GM12878 (cell line): ENCODE data around the gene ATN1. TPM values are rescaled to one million over a fixed set of nuclear protein-coding genes. Genes with fewer than 3 reads are reported as not detected.

Experiments
- ATAC-seq: fragments of 200-7000 bp; cut with Tn5 transposase; 3 replicates; pipeline ENCODE4 v1.9.1; 2020; ENCODE audit warnings: mild to moderate bottlenecking, moderate library complexity
- BruUV-seq: library from RNA; stranded (reverse); fragments of 400-500 nt; replicated peaks from 2 replicates; lab custom pipeline; 2021; lab: Mats Ljungman, UMichigan
- CTCF ChIA-PET: fragments of 300-600 bp; sonication (Branson Sonifier 250); formaldehyde crosslinking; extraction: SDS; loops from one replicate; lab custom pipeline; 2021; ENCODE audit warnings: inconsistent platforms; lab: Yijun Ruan, JAX
- POLR2A ChIA-PET: fragments of 350-600 bp; formaldehyde crosslinking; extraction: SDS; loops from one replicate; lab custom pipeline; 2021; ENCODE audit warnings: inconsistent platforms; lab: Charles Lee
- RAD21 ChIA-PET: fragments of 300-600 bp; sonication (Branson Sonifier 250); formaldehyde crosslinking; loops from one replicate; lab custom pipeline; 2023; ENCODE audit warnings: antibody characterized with exemption; ENCODE audit not compliant: unreplicated experiment; lab: Charles Lee
- SMC1A ChIA-PET: fragments of 300-600 bp; sonication (Branson Sonifier 250); formaldehyde crosslinking; loops from one replicate; lab custom pipeline; 2023; ENCODE audit not compliant: unreplicated experiment, uncharacterized antibody; lab: Charles Lee
- DNase-seq: peaks from one replicate; pipeline ENCODE4 v3.0.0-alpha.2; 2011; ENCODE audit warnings: low read depth, low spot score
- FAIRE-seq: peaks from 3 replicates; lab custom pipeline; 2011; peaks lifted over from hg19 to GRCh38; lab: Jason Lieb, UNC
- H2AFZ ChIP-seq: 2 replicates; pipeline ENCODE4 v1.6.0; 2011; ENCODE audit warnings: low read depth, low read length, control low read depth; ENCODE audit not compliant: control insufficient read depth
- H3K27ac ChIP-seq: 2 replicates; pipeline ENCODE4 v1.5.1; 2011; ENCODE audit warnings: control low read depth; ENCODE audit not compliant: control insufficient read depth, insufficient read depth
- H3K27me3 ChIP-seq, 2 experiments: replicated peaks in 1 of 2; 2 replicates each; pipeline versions ENCODE4 v1.6.0 to v1.6.1; 2011; ENCODE audit warnings: low read length in 1 of 2; ENCODE audit not compliant: control insufficient read depth in 2 of 2, insufficient read depth in 2 of 2
- H3K36me3 ChIP-seq, 2 experiments: 2 replicates each; pipeline ENCODE4 v1.5.1; 2011; ENCODE audit warnings: low read length in 1 of 2; ENCODE audit not compliant: control insufficient read depth in 2 of 2, insufficient read depth in 2 of 2
- H3K4me1 ChIP-seq: 2 replicates; pipeline ENCODE4 v1.6.1; 2011; ENCODE audit warnings: mild to moderate bottlenecking, low read length, moderate library complexity, mixed read lengths; ENCODE audit not compliant: control insufficient read depth, insufficient read depth
- H3K4me2 ChIP-seq: 2 replicates; pipeline ENCODE4 v1.6.0; 2011; ENCODE audit warnings: control low read depth; ENCODE audit not compliant: control insufficient read depth, insufficient read depth
- H3K4me3 ChIP-seq: fragments of 200-600 bp; sonication (generic); 2 replicates; pipeline ENCODE4 v1.5.1; 2016
- H3K79me2 ChIP-seq: 2 replicates; pipeline ENCODE4 v1.6.0; 2011; ENCODE audit warnings: low read length; ENCODE audit not compliant: control insufficient read depth, insufficient read depth
- H3K9ac ChIP-seq: 2 replicates; pipeline ENCODE4 v1.8.0; 2011; ENCODE audit warnings: low read length, control low read depth, mixed read lengths; ENCODE audit not compliant: control insufficient read depth, insufficient read depth
- H3K9me3 ChIP-seq: replicated peaks from 3 replicates; pipeline ENCODE4 v1.5.1; 2011; ENCODE audit warnings: mild to moderate bottlenecking, low read length; ENCODE audit not compliant: control insufficient read depth, insufficient read depth
- H4K20me1 ChIP-seq: 2 replicates; pipeline ENCODE4 v1.6.0; 2011; ENCODE audit not compliant: control insufficient read depth, insufficient read depth
- ATF2 ChIP-seq: IDR thresholded peaks from 2 replicates; pipeline ENCODE4 v1.6.1; 2012; ENCODE audit warnings: low read length, inconsistent platforms
- DPF2 ChIP-seq: fragments of 450-650 bp; IDR thresholded peaks from 2 replicates; pipeline ENCODE4 v1.6.1; 2017; ENCODE audit warnings: mild to moderate bottlenecking
- ELK1 ChIP-seq: IDR thresholded peaks from 2 replicates; pipeline ENCODE4 v1.6.1; 2012; ENCODE audit warnings: low read depth, low read length, improper control_type of control experiment
- IRF4 ChIP-seq: IDR thresholded peaks from 2 replicates; pipeline ENCODE4 v1.6.1; 2011; ENCODE audit warnings: low read depth, low read length
- KDM1A ChIP-seq: fragments of 200-600 bp; sonication (generic); IDR thresholded peaks from 2 replicates; pipeline ENCODE4 v1.6.1; 2016; ENCODE audit warnings: borderline replicate concordance
- LARP7 ChIP-seq: fragments of 450-650 bp; IDR thresholded peaks from 2 replicates; pipeline ENCODE4 v1.6.1; 2017; ENCODE audit warnings: mild to moderate bottlenecking
- MAX ChIP-seq: IDR thresholded peaks from 2 replicates; pipeline ENCODE4 v1.6.1; 2012; ENCODE audit warnings: low read depth, low read length, improper control_type of control experiment
- NR2C2 ChIP-seq: IDR thresholded peaks from 2 replicates; pipeline ENCODE4 v1.6.1; 2011; ENCODE audit warnings: borderline replicate concordance, low read depth; ENCODE audit not compliant: control insufficient read depth, insufficient read length
- PBX3 ChIP-seq: IDR thresholded peaks from 2 replicates; pipeline ENCODE4 v1.6.1; 2011; ENCODE audit warnings: mild to moderate bottlenecking, low read depth, low read length, moderate library complexity; ENCODE audit not compliant: insufficient replicate concordance
- SREBF2 ChIP-seq: IDR thresholded peaks from 2 replicates; pipeline ENCODE4 v1.6.1; 2012; ENCODE audit warnings: mild to moderate bottlenecking, low read length
- TAF1 ChIP-seq: IDR thresholded peaks from 2 replicates; pipeline ENCODE4 v1.6.1; 2011; ENCODE audit warnings: mild to moderate bottlenecking, low read depth, low read length, borderline replicate concordance
- ZBTB4 ChIP-seq: fragments of 450-650 bp; formaldehyde crosslinking; IDR thresholded peaks from 2 replicates; pipeline ENCODE4 v1.4.0; 2022; ENCODE audit warnings: mild to moderate bottlenecking, moderate library complexity
- ZNF207 ChIP-seq: fragments of 450-650 bp; IDR thresholded peaks from 2 replicates; pipeline ENCODE4 v1.6.1; 2014; ENCODE audit warnings: antibody characterized with exemption, mild to moderate bottlenecking, borderline replicate concordance
- WGBS: methylation state at CpG from one replicate; pipeline ENCODE4 v1.1.6; 2016; ENCODE audit warnings: low lambda C conversion rate; ENCODE audit not compliant: insufficient replicate concordance, insufficient coverage; ENCODE audit errors: missing lambda C conversion rate; 5-methylcytosine and 5-hydroxymethylcytosine counted together
- in situ Hi-C: fragments of 300-500 bp; cut with MboI; formaldehyde crosslinking; loops from 9 replicates; pipeline ENCODE4 v1.14.3; 2018; ENCODE audit warnings: mixed read lengths
- intact Hi-C: fragments of 100-400 bp; cut with micrococcal nuclease; formaldehyde crosslinking; loops from one replicate; pipeline ENCODE4 v1.14.2; 2022; ENCODE audit not compliant: unreplicated experiment
- polyA plus RNA-seq, 11 experiments: library from polyadenylated mRNA; depleted of rRNA in 4 of 11; unstranded in 6 of 11; stranded (reverse) in 5 of 11; fragments of >200 nt; fragmentation: Nextera tagmentation in 4 of 11; fragmentation: Illumina TruSeq in 1 of 11; extraction: Ambion mirVana in 4 of 11; extraction: Trizol in 1 of 11; gene quantifications; 1 replicate in 1 of 11; 2 replicates in 10 of 11; pipeline versions ENCODE4 v1.2.1 to v1.2.3, GENCODE V29; 2011 to 2016; ENCODE audit warnings: inconsistent platforms in 2 of 11, missing spikeins in 2 of 11, low read depth in 1 of 11
- total RNA-seq, 4 experiments: library from RNA; depleted of rRNA in 3 of 4; stranded (reverse); fragments of >200 nt in 3 of 4; fragmentation: Illumina TruSeq in 1 of 4; extraction: Trizol in 1 of 4; gene quantifications; 2 replicates each; pipeline versions ENCODE4 v1.2.1 to v1.2.3, GENCODE V29; 2013 to 2021

ATN1 gene
- total and polyA plus RNA-seq, 10 of the 15 experiments (the other 5 are each of a cell fraction or from before 2014, with no cell fraction given), result 0.08 to 44.5 (median 5.0) TPM

- TF ChIP-seq ZBTB4 (CRISPR knock-in tag) (no peak), NR2C2 (no peak), SREBF2 (no peak), MAX (no peak), DPF2 (no peak)
- TF ChIP-seq, all 136 proteins: peak for 0
Measured at GRCh38 chr12:6967651-6968100, 39.9 kb downstream of the ATN1 start (continued).

GRCh38 chr12:6968426-6968825 lies 40.7 kb downstream of the ATN1 start:
- Histone ChIP-seq H3K4me2 (peak overlapping the region; percentile 99), H3K27ac (no peak overlapping the region), H3K27me3 (no peaks in the 10 kb centered on the region), H2AFZ (no peak overlapping the region), H3K9me3 (no peaks in the 10 kb centered on the region), H3K4me1 (peaks cover 21% of the 10 kb centered on the region), H3K36me3 (peaks cover 30 to 34% of the 10 kb centered on the region in 2 experiments), H4K20me1 (no peaks in the 10 kb centered on the region), H3K9ac (peak overlapping the region; percentile 97; the same call in 1 of the 2 replicates), H3K79me2 (peaks cover 59% of the 10 kb centered on the region), H3K4me3 (peak overlapping the region; percentile 72)
- ChIA-PET RAD21 (interaction anchor here (1.4 to 2.0 kb wide), 2 partner anchors 23 to 25 kb away, joined by 5 to 13 read pairs; partner anchors contain the start of genes C12orf57 and RNU7-1), CTCF (interaction anchor here (0.7 to 3.2 kb wide), 17 partner anchors 9 to 143 kb away, joined by 3 to 40 read pairs (median 4); partner anchors contain the start of genes C12orf57, LPCAT3, RNU7-1 and SPSB2), SMC1A (interaction anchor here (0.9 to 3.1 kb wide), 4 partner anchors 22 to 141 kb away, joined by 3 to 36 read pairs (median 4); partner anchors contain the start of genes C1RL and LPCAT3), POLR2A (interaction anchor here (1.1 to 2.5 kb wide), 4 partner anchors 8 to 143 kb away, joined by 3 to 28 read pairs (median 4); partner anchors contain the start of genes C12orf57 and RNU7-1)
- DNase-seq (no peak), ATAC-seq (no peak), FAIRE-seq (no peak)
- intact Hi-C loops, result no loop called here
- BruUV-seq, result no TSS peak
- in situ Hi-C loops, result loop anchor here (25.0 kb wide), 1 partner anchor 1669 kb away; no protein-coding TSS in a partner anchor
- 97% methylated on average over 9 of the region's 9 CpGs for WGBS
- no peak for TF ChIP-seq KDM1A
- TF ChIP-seq ELK1, result no peak
- TF ChIP-seq TAF1, result no peak
- no peak for TF ChIP-seq ZNF207
- no peak for TF ChIP-seq IRF4
- no peak for TF ChIP-seq PBX3
- TF ChIP-seq LARP7, result no peak
- no peak for TF ChIP-seq ATF2
